A172 (cell line): ENCODE measurements around the gene HDAC9. TPM values are rescaled to one million over a fixed set of nuclear protein-coding genes. Genes with fewer than 3 reads are reported as not detected.

ENCODE experiments used
- DNase-seq: peaks from one replicate; pipeline ENCODE4 v3.0.0-alpha.2; 2015; ENCODE audit warnings: low spot score
- total RNA-seq: library from RNA; depleted of rRNA; stranded (reverse); fragments of >200 nt; shearing (Covaris generic); gene quantifications from 2 replicates; pipeline ENCODE4 v1.2.3, GENCODE V29; 2014

HDAC9 gene
- total RNA-seq, 1 experiment from 2014 or later = 53.6 TPM

DNA sequence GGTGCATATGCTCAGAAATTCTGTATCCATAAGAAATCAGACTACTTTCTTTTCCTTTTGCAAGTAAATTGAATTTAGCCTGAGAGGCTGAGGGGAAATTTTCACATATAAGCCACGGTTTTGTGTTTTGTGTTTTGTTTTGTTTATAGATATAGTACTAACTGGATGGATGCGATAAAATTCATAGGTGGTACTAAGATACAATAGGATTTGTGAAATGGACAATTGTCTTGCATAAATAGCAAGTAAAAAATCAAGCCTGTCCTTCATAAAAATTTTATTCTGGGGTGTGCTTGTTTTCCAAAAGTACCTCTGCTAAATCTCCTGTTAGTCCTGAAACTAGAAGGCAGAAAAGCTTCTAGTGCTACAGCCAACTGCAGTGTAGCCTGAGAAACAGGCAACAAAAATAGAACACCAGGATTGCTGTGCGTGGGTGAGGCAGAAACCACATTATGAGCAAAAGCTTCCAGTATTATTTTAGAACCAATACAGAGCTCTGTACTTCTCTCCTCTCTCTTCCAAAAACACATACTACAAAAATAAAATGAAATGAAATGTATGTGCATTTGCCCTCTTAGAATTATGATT lies 634 bp upstream of the HDAC9 start:
- no peak for DNase-seq

DNA sequence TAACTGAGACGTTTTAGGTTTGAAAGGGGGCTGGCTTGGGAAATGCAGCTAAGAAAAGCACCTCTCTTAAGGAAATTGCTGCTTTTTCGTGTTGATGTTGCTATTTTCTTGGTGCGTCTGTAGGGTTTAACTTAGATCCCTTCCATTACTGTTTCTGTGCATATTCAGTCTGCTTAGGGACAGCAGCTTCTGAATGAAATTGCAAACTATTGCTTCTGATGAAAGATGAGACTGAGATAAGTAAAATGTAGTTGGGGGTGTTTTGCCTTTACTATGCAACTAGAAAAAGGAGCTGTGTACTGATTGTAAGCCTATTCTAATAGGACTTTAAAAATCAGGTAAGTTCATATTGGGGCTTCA lies 772 bp downstream of the HDAC9 start:
- DNase-seq = no peak

DNA sequence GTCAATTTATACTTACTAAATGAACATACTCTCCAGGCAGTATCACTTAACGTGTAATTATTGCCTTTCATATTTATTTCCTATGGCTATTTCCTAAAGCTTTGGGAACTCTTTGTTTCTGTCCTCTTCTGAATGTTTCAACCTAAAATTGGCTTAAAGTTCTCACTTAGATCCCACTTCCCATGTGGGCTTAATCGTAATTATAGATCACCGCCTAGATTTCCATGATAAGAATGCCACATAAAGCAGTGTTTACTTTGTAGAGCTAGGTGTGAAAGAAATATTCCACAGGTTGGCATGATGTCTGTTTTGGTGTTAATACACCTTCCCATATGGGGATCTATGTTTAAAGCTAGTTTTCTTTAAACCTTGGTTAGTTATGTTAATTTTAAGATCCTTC lies 1.5 kb downstream of the HDAC9 start:
- DNase-seq = no peak

DNA sequence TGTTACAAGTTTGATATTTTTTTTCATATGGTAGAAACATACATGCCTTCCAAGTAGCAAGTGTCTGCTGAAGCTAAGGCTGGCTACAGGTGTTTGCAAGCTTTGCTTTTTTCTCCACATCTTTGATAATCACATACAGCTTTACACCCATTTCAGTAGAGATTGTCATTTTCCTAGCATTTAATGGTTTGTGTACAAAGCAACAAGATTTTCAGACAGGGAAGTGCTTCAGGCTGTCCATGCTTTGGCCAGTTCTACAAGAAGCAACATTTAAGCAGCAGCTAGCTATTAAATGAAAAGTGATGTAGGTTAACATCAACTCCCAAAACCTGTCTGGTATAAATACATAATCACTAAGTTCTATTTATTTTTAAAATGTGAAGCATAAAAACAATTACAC lies 2.3 kb downstream of the HDAC9 start:
- no peak for DNase-seq

DNA sequence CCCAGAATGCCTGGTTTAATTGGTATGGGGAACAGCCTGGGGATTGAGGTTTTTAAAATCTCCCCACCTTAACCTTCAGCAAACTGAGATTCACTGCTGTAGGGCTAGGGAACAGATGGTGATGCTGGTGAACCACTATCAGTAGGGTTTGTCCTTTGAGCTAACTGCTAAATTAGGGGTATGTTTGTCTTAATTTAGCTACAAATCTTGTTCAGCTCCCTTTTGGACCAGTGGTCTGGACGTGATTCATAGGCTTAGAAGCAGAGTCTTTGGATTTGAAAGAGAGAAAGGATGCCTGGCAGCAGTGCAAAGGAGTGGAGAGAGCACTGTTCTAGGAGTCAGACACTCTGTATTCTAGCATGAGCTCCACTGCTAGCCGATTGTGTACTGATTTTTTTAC lies 2.8 kb downstream of the HDAC9 start:
- no peak for DNase-seq

DNA sequence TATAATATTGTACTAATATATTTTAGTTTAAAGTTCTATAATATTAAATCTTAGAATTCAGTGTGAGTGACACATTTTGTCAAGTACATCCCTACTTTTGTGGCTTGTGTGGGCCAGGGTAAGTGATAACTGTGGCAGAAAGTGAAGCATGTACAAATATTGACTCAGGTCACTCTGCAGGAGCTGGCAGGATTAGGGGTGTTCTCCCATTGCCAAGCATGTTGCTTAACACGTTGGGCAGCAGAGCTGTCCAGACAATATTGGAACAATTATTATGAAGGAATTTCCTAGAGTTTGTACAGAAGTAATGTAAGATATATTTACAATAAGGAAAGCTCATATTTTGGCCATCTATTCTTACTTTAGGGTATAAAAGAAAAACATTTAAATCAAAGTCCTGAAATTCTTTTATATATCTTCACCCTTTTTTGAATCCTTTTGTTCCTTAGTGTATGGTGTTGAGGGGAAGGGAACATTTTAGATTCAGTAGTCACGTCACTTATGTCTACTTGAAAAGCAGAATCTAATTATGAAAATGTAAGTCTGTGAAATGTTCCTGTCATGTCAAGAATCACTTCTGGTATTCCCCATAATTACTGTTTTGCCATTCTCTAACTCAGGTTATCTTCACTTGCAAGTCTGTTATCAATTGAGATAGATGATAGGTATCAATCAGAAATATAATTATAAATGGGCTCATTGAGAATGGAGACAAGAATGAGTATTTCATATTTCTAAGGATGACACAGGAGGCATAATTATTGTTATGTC lies 4.0 kb downstream of the HDAC9 start:
- DNase-seq = no peak

DNA sequence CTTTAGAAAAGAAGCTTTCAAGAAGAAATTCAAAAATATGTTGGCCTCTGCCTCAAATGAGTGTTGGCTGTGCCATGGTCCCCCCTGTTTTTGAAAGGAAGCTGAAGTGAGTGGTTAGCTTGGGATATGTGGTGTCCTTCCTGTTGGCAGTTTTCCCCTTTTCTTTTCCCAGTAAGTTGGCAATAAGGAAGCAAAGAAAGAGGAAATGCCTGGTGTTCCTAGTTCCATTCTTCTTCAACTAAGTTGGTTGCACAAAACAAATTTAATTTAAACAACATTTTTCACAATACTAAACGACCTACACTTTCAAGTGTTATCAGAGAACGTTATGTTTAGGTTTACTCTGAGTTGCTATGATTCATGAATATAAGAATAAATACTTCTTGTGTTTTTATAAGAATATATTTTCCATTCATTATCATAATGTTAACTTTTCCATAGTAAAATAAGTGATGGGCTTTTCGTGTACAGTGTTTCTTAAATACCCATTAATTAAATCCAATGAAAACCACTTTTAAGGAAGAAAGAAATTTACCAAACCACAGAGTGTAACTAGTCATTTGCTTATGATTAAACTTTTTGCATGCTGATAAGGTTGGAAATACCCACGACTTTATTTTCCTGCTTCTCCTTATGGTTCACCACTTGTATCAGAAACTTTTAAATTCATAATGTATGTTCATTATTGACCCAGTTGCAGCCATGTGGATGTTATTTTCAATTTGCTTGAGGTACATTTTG lies 7.7 kb downstream of the HDAC9 start:
- DNase-seq = no peak

DNA sequence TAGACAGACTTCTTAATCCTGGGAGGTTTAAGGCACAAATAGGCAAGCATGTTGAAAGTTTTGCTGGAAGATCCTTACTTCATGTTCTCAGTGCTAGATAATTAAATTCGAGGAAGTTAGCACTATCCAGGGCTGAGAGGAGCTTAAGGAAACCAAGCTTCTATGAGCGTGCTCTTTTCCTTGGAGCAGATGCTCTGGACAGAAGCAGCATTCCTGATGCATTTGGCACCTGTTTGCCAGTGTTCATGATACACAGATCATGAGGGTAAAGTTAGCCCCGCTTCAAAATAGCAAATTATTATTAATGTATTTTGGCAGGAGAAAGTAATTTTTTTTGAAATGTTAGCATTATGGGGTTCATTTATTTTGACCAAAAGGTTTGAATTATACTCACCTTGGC lies 9.4 kb downstream of the HDAC9 start:
- DNase-seq = no peak

DNA sequence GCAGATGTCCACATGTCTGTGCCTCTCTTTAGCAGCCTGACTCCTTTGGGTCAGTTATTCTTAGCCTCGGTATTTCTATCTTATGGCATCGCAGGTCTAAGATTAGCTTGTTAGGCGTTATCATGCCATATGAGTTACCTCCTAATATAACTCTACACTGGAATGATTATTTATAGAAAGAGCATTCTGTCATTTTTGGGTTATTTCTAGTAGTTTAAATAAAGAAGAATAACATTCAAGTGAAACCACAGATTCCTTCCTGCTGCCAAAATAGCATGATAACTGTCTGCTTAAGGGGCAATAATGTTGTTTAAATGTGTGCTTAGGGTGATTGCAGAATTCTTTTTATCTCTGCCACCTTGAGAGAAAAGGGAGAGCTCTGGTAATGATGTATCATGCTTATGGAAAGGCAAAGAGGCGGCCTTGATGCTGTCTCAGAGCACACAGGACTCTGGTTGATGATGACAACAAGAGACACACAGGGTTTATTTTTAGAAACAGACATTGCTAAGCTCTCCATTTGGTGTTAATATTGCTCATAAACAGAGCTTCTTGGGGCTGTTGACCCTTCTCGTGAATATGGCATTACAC lies 10.4 kb downstream of the HDAC9 start:
- peak; percentile 69 for DNase-seq

DNA sequence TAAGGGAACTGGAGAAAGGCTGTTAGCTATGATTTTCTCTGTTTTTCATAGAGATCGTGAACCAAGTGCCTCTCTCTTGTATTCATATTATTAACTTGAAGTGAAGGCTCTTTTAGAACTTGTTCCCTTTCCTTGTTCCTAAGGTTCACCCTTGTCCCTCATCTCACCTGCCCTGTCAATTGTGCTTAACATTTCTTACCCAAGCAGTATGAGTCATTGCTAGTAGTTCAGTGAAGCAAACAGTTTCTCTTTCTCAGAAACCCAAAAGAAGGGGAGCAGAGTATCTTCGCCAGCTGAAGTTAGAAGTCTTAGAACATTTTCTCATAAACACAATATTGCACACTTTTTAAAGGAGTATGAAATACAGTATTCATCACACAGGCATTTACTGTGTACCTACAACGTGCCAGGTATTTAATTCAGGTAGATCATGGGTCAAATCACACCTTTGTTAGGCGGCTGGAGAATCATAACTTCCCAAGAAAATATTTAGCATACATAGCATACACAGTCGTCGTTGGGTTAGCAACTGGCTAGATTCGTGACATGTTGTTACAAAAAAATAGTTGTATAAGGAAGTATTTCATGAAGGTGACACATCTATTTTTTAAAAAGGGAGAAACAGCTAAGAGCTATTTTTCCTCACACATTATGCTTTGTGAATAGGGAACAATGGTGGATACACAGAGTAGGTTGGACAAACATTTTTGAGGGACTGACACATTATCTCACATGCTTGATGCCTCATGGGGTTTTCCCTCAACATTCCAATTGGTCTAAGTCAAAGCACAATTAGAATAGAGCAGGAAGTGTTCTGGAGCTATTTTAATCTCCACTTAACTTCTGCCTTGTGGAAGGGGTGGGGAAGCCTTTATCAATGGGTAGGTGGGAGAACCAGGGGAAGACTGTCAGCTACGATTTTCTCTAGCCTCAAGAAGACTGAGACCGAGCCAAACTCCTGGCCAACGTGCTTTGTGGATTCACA lies 13.2 kb downstream of the HDAC9 start:
- DNase-seq = peak; percentile 99

DNA sequence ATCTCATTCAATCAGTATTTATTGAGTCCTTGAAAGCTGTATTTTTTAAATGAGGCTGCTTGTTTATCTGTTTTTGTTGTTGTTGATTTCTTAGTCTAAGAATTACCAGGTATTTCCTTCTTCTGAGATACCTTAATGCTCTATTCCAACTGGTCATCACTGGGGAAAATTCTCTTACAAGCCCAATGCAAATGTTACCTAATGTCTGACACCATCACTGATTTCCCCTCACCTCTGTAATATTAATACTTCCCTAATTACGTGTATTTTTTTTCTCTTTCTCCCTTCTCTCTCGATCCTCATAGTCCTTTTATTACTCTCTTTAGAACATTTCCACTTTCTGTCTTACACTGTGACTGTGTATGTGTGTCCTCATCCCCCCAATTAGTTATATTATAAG lies 13.9 kb downstream of the HDAC9 start:
- DNase-seq = no peak

DNA sequence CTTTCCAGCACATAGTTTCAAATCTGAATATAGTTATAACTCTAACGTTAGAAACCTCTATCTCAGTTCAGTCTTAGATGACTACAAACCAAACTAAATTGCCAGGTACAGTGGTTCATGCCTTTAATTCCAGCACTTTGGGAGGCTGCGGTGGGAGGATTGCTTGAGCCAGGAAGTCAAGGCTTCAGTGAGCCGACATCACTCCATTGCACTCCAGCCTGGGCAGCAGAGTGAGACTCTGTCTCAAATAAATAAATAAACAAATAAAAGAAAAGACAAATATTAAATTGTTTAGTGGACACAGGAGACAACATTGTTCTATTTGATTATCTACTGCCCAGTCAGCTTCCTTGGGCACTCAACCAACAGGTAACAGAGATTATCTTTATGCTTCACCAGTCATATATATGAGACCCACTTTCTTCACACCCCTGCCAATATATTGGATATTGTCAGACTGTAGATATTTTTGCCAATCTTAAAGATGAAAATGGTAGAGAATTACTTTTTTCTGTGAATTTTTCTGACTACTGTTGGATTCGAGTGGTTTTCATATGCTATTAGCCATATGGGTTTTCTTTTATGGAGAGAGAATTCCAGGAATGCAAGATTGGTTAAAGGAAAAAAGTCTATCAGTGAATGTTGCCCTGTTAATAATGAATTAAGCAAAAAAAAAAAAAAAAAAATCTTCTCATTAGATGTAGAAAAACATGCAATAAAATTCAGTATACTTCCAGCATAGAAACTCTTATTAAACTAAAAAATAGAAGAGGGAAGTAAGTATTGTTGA lies 16.0 kb downstream of the HDAC9 start:
- peak; percentile 53 for DNase-seq

DNA sequence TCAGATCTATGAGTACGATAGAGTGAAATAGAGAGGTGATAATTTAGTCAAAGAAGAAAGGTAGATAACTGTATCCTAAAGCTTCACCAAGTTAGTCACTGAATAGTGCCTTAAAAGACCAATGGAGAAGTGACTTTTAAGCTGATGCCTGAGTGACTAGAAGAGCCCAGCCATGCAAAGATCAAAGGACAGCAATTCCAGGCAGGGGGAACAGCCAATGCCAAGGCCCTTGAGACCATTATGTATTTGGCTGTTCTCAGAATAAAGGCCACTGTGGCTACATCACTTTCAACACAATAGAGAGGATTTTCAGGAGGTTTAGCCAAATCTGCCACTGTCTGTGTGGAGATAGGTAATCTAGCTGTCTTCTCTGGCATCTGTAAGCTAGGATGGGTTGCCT lies 17.8 kb downstream of the HDAC9 start:
- DNase-seq = no peak

DNA sequence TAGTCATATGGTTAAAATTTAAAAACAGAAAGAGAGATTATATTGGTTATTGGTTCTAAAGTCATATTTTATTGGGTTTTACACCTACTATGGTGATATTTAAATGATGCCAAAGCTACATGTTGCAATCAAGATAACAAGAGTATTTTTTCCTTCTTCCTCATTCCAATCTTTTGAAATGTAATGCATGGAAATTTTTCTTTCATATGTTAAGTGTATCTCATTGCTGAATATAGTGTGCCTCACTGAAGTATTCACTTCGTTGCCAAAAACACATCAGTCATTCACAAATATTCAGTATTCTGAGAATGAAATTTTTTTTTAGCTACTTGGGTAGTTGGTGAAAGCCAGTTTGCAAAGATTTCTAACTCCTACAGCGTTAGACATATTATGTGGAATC lies 19.5 kb downstream of the HDAC9 start:
- no peak for DNase-seq

DNA sequence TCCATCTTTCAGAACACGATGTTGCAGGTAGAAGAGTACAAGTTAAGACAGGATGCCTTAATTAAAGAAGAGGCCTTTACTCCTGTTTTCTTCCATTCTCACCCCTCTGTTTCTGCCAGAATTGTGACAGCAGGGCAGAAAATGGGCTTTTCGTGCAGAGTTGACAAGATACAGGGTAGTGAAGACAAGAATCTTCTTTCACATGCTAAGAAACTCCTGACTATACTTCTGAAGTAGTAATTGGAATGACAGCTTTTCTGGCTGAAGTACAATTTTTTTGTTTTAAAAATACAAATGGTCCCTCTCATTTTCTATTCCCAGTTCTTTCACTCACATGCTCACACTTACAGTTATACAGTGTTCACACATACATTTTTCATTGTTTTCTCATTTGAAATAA lies 22.1 kb downstream of the HDAC9 start:
- DNase-seq = no peak

DNA sequence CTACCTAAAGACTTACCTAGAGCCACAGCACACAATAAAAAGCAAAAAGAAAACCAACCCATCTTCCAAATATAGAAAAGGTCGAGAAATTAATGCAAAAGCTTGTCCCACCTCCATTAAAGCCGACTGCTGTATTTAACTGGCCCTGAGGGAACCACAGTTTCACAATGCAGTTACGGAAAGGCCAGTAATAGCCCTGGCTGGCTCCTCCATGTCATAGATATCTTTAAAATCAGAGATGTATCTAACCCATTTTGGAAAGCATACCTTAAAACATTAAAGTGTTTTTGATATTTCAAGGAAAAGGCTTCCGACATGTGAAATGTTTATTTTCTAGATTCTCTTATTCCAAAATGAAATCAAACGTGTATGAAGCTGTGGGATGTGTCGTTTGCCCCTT lies 23.0 kb downstream of the HDAC9 start:
- no peak for DNase-seq

DNA sequence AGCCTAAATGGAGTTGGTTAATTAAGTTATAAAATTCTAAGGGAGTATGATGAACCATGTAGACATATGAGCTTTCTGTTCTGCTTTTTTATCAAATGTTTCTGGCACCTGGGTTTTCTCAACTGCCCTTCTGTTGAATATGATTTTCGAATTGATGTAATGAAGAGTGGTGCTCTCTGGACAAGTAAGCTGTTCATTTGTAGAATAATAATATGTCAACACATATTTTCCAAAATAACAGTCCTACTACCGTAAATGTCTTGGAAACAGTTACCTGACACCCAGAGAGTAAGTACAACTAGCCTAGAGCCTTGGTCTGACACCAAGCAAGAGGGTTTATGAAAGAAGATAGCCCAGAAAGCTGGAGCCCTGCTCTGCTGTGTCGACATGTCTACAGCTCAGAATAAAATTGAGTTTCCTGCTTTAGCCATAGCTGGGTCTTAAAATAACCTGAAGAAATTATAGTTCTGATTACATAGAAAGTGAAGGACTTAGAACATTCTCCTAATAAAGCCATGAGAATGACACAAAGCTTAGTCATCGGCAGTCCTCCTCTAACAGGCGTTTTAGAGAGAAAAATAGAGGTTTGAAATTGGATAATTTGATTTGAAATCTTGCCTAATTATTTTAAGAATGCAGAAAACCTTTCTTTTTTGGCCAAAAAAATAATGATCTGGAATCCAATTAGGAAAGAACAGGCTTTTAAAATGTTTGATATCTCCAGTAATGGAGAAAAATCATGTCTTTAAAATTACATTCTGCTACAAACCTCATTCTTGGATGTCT lies 25.1 kb downstream of the HDAC9 start:
- peak; percentile 82 for DNase-seq

DNA sequence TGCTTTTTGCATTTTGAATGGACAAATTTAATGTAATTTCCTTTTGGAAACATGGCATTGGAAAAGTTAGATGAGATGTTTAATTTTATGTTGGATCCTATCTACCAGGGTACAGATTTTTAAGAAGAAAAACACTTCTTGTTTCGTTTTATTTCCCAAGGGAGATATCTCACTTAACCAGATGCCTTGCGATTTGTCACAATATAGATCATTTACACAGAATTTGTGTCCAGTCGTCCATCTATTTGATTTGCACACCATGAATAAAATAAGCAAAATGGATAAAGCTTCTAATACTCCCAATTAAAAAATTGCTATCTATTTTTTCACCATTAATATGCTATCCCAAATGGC lies 25.7 kb downstream of the HDAC9 start:
- no peak for DNase-seq

DNA sequence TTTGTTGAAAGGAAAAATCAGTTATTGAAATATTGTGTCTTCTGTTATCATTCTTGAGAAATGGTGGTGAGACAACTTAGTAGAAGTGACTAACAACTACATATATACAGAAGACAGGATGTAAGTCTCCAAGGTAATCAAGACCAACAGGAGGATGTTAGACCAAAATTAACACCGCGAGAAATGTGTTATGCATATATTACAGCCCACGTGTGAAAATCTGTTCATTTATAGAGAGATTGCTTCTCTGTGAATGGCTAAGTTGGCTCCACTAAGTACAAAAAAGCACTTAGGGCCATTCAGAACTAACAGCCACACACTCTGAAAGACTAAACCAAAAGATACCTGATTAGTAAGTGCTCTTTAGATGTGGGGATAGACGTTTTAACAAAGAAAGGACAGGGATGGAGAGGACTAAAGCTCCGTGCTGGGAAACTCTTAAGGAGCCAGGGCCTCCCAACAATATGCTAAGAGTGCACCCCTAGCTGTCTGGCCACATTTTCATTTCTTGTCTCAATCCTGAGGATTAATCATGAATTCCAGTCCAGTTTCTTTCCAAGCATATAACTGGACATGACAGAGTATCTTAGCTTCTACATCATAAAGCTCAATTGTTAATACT lies 26.5 kb downstream of the HDAC9 start:
- no peak for DNase-seq

DNA sequence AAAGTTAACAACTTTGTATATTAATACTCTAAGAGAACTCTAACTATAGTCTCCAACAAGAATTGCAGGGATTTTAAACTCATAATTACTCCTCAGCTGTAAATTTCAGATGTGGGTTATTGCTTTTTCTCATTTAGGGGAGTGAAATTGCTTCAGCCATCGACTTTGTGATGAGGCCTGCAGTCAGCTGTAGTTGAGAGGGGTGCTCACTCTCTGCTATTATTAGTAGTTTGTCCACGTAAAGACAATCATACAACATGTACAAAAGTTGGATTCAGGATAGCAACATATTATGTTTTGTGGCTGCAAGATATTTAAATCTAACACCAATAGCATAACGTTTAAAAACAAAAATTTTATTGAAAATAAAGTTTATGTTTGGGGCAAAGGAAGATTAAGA lies 28.7 kb downstream of the HDAC9 start:
- no peak for DNase-seq
